ENCODE measurements around the gene MFN2.
"Not testable (repeated sequence)": the region's sequence is repeated elsewhere in the genome, so short reads cannot be mapped to it uniquely, and the experiment has no call there.

Gene MFN2

DNA sequence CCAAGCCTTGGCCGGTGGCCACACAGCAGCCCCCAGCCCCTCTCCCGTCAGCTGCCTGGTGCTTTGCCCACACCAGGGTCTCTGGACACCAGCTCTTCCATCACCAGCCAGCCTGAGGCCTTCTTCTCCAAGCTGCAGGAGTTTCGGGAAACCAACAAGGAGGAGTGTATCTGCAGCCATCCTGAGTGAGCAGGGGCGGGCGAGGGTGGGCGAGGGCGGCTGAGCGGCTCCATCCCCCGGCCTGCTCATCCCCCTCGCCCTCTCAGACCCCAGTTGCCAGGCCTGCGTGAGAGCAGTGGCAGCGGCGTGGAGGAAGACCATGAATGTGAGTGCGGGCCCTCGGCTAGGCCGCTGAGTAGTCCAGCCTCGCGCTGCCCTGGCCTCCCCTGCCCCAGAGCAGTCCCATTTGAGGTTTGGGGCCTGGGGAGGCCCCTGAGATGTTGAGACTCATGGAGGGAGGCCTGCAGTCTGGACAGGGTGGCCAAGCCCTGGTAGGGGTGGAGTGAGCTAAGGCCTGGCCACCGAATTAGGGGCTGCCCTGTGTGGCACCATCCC is 48.8 kb downstream of the MFN2 start:
- no peak for DNase-seq

DNA sequence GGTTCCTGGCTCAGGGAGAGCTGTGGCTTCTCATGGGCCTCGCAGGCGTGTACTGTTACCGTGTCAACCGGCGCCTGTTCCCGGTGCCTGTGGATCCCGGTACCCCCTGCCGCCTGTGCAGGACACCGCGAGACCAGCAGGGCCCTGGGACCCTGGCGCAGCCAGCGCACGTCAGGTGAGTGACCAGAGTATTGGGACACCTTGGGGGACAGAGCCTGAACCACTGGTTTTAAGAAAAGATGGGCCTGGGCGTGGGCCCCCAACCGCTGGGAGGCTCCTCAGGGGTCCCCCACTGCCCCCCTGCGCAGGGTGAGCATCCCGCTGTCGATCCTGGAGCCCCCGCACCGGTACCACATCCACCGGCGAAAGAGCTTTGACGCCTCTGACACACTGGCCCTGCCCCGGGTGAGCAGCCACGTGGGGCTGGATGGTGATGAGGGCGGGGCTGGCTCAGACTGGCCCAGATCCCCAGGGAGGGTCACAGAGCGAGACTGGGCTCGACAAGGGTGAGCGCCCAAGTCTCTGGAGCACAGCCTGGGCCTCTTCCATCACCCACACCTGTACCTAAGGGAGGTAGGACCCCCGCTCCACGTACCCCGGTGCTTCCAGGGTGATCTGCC is 49.6 kb downstream of the MFN2 start:
- DNase-seq, result no peak

DNA sequence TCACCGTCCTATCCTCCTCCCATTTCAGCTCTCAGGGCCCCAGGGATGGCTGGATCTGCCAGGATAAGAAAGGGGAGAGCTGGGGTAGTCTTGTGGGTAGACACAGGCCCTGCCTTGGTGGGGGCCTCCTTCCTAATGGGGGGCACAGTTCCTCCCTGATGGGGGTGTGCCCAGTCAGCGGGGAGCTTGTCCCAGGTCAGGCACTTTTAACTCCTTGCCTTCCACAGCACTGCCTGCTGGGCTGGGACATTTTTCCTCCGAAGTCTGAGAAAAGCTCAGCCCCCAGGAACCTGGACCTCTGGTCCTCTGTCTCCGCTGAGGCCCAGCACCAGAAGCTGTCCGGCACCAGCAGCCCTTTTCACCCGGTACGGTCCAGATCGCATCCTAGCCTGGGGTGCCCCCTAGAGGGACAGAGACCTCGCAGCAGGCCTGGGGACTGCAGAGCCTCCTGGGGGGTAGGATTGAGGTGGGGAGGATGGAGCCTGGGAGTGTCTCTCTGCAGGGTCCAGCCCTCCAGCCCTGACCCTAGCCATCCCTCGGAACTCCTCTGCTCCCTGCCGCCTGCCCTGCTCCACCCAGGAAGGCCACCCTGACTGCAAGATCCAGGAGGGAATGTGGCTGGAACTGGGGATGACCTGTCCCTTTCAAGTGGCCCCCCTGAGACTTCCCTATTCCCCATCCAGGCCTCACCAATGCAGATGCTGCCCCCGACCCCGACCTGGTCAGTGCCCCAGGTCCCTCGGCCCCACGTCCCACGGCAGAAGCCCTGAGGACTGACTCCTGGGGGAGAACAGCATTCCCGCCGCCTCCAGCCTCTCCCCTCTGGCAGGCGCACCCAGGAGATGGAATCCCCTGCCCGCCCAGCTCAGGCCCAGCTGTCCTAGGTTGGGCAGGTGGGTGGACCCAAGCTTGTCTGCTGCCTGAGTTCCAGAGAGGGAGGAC is 51.1 kb downstream of the MFN2 start:
- no peak for DNase-seq

DNA sequence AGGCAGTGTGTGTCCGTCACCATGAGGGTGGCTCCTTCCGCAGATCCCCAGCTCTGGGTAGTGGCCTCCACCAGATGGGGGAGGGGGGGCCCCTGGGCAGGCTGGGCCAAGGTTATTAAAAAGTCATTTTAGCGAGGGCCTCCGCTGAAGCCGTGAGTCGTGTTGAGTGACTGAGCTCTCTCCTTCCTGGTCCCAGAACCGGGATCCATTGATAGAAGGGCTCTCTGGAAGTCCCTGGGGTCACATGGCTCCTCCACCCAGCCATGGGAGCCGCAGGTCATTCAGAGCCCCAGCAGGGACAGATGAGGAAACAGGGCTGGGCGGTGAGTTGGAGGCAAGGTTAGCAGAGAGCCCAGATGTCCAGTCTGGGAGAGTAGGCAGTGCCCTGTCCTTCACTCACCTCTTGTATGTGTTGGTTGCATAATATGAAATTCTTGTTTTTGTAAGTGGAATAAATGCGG is 51.9 kb downstream of the MFN2 start:
- no peak for DNase-seq

DNA sequence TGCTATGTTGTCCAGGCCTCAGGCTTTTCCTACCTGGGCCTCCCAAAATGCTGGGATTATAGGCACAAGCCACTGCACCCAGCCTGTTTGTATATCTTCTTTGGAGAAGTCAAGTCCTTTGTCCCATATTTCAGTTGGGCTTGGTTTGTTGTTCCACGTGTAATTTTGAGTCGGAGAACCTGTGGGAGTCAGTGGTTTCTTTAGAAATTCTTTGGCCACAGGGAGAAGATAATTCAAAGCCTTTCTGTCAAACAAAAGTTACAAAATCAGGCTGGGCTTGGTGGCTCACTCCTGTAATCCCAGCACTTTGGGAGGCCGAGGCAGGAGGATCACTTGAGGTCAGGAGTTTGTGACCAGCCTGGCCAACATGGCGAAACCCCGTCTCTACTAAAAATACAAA is 53.2 kb downstream of the MFN2 start:
- DNase-seq, result not testable (repeated sequence)

DNA sequence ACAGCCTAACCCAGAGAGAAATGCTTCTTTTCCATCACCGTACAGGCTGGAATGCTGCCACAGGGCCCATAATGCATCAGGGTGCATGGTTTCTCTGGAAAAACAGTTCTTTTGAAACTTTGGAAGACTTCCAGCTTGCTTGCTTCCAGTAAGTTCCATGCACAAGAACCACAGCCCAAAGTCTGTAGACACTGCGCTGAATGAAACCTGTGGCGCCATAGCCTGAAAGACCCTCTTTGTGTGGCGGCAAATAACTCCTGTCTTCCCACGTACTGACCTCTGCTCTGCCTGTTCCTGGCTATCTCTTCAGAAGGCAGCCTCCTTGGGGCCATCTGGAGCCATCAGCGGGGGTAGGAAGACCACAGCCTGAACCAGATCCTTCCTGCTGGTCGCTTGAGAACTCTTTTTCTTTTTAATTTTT is 54.1 kb downstream of the MFN2 start:
- DNase-seq, result no peak

DNA sequence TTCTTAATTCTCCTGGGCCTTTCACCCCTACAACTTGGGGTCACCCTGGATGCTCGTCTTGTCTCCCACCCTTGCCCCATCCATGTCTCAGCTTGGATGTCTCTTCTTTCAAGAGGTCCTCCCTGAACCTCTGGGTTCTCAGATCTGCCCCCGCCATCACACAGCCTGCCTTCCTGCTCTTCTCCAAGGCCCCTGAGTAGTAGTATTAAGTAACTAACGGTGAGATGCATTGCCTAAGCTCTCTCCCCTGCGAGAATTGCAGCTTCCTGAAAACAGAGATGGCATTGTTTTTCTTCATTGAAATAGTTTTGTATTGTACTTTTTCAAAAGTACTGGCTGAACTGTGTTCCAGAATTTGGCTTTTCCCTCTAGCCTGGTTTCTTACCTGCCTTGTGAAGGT is 55.1 kb downstream of the MFN2 start:
- DNase-seq, result no peak

DNA sequence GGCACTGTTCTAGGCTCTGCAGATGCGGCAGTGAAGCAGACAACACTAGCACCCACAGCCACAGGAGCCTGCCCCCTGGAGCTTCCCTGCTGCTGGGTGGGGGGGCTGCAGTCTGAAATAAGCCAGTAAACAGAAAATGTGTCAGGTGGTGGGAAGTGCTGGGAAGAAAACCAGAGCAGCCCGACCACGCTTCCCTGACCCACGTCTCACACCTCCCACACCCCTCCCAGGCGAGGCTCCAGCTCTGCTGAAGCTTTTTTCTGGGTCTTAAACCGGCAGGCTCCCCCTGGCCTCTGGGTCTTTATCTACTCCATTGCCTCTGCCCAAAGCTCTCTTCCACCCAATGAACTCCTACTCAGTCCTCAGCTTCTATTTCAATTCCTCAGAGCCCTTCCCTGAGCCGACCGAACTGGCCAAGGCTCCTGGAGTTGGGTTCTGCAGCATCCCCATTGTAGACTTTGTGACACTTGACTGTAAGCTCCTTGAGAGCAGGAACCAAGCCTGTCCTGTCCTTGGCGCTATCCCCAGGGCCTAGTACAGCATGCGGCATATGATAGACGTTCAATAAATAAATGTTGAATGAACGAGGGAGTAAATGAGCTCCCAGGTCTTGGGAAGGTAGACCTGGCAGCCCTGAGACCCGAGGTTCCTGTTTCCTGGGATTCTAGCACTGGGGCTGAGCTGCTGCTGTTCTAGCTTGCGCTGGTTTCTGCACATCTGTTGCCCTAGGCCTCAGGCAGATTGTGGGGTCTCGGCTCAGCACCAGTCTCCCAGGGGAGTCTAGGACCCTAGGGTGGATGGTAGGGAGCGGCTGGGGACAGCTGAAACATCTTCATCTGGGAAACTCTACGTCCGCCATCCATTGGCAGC is 57.5 kb downstream of the MFN2 start:
- DNase-seq, result no peak

DNA sequence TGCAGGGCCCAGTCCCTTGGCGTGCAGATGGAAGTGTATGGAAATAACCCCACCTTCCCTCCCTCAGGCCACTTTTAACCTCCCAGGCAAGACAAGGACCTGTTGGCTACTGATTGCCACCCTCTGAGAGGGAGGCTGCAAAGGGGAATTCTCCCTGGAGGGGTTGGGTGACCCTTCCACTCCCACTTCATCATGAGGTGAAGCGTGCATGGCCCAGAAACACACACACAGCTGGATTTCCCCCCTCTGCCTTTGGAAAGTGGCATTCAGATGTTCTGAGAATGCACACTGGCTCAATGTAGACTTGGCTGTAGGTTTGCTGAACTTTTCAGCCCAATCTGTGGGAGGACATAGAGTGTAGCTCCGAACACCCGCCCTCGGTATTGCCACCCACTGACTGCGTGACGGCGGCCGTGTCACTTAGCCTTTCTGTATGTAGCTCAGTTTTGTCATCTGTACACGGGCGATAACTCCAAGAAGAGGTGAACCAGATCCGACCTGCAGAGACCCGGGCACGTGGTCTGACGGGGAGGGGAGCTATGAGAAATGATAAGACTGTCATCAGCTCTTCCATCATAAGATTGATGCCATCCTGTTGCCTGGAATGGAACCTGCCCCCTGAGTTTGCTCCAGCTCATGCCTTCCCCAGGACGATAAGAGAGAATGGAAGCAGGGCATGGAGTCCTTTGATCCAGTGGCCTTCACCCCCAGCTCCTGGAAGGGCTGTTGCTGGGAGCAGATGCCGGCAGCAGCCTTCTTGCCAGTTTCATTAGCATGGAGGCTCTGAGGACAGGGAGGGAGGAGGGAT is 58.3 kb downstream of the MFN2 start:
- DNase-seq, result no peak

DNA sequence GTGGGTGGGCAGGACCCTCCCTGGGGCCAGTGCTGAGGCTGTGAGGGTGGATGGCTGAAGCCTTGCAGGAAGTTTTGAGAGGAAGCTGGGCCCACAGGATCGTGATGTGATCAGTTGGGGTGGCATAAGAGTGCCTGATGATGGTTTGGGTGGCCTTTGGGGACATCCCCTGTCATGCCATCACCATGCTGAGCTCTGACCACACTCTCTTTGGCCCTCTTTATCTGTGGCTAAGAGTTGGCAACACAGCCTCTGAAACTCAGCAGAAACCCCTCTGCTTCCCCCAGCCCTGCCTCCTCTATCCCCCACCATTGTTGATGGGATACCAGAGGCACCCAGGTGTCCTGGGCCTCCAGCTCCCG is 58.9 kb downstream of the MFN2 start:
- DNase-seq, result no peak

DNA sequence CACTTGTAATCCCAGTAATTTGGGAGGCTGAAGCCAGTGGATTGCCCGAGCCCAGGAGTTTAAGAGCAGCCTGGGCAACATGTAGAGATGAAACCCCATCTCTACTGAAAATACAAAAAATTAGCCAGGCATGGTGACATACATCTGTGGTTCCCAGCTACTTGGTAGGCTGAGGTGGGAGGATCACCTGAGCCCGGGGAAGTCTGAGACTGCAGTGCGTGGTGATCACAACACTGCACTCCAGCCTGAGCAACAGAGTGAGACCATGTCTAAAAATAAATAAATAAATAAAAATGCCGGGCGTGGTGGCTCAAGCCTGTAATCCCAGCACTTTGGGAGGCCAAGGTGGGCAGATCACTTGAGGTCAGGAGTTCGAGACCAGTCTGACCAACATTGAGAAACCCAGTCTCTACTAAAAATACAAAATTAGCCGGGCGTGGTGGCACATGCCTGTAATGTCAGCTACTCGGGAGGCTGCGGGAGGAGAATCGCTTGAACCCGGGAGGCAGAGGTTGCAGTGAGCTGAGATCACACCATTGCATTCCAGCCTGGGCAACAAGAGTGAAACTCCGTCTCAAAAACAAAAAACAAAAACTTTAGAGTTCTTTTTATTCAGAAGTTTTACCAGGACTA is 59.7 kb downstream of the MFN2 start:
- DNase-seq, result not testable (repeated sequence)

DNA sequence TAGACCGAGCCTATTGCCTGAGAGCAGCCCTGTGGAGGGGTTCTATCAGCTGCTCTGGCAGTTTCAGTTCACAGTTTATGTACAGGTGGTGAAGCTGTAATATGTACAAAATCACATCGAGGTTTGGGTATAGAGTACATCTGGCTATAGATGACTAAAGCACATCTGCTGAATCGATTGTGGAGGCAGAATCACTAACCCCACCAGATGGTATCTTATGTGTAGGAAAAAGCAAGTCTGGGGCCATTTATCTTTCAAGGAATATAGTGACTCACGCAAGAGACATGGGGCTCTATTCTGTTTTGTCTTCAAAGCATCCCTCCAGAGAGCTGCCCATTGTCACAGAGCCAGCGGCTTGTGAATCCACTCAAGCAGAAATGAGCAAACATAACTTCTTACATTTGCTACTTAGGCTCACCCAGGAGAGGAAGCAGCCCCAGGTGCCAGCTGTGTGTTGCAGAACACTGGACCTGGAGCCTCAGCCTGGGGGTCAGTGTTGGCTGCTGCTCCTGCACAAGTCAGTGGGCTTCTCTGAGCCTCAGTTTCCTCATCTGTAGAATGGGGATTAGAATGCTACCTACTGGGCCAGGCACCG is 60.3 kb downstream of the MFN2 start:
- no peak for DNase-seq

DNA sequence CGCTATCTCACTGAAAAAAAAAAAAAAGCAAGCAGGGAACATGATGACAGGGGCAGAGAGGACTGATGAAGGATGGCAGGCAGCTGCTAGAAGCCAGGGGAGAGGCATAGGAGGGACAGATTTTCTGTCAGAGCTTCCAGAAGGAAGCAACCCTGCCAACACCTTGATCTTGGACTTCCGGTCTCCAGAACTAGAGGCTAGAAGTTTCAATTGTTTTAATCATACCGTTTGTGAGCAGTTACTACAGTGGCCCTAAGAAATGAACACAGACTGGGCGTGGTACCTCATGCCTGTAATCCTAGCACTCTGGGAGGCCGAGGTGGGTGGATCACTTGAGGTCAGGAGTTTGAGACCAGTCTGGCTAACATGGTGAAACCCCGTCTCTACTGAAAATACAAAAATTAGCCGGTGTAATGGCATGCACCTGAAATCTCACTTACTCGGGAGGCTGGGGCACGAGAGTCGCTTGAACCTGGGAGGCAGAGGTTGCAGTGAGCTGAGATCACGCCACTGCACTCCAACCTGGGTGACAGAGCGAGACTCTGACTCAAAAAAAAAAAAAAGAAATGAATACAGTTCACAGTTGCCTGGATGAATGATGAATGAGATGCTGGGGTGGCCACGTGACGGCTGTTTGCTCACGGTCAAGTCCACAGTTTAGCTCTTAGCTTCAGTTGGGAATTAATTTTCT is 64.1 kb downstream of the MFN2 start:
- not testable (repeated sequence) for DNase-seq

DNA sequence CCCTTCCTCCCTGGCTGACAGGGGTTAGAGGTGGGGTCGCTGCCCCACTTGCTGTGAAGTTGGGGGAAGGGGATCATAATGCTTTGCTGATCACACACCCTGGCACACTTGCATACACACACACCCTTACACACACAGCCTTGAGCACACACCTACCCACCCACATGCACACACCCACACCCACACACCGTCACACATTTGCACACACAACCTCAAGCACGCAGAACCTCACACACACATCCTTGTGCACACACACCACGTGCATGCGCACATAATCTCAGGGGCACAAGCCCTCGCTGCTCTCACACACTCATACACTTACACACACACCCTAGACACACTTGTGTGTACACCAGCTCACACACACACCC is 66.5 kb downstream of the MFN2 start:
- DNase-seq, result no peak

DNA sequence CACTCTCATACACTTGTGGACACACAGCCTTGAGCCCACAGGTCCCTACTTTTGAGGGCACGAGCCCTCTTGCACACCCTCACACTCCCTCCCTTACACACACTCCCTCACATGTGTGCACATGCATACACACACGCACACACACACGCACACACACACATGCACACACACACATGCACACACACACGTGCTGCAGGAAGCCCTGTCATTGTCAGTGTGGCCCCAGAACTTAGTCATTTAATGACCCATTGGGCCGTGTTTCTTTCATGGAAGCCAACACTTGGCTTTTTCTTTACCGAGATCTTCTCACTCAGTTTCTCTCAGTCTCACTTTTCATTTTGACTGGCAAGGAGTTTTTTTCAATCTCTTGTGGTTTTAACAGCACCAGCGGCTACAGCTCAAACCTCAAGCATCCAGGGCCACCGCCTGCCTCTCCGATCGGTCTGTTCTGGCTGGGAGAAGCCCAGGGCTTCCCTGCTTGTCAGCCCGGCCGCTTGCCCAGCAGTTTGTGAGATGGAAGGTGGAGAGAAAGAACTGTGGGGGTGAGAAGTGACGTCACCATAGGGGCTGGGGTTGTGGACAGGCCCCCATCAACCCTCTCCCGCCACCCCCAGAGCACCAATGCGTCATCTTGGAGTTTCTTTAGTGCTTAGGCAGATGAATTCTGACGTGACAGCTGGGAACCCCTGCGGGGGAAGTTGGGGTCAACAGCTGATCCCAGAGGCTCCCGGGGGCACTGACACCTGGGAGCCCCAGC is 67.1 kb downstream of the MFN2 start:
- no peak for DNase-seq

DNA sequence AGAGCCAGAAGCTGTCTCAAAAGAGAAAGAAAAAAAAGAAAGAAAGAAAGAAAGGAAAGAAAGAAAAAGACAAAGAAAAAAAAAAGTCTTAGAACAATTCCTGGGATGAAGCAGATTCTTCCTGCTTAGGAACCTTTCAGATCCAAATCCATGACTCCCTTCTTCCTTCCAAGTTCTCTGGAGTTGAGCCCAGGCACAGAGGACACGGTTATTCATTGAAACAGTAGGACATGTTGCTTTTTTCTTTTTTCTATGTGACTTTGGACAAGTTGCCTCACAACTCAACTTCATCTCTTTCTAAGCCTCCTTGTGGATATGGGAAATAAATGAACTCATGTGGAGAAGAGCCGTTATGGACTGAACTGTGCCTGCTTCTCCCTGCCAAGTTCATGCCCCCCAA is 68.1 kb downstream of the MFN2 start:
- DNase-seq, result no peak

DNA sequence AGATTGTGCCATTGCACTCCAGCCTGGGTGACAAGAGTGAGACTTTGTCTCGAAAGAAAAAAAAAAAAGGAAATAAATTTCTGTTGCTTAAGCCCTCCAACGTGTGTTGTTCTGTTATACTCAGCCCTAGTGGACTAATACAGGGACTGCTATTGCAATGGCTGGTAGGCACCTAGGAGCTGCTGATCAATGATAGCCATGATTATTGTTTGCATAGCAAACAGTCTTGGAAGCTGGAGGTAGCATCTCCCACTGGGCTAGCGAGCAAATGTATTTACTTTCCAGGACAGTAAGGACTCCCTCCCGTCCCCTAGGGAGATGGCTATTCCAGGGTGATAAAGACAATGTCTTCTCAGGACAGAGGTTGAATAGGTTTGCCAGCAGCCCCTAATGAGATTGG is 69.4 kb downstream of the MFN2 start:
- DNase-seq, result no peak

DNA sequence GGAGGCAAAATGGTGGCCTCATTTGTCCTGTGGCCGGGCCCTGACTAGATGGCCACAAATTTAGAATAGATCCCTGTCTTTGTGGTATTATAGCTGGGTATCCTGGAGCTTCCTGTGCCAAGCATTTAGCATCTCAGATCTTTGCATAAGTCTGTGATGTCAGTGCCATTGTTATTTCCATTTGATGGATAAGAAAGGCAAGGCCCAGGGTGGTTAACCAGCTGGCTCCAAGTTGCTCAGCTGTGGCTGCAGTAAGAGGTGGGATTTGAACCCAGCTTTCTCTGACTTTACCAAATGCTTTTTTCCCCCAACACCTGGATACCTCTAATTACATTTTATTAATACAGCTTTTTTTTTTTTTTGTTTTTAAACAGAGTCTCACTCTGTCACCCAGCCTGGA is 71.1 kb downstream of the MFN2 start:
- no peak for DNase-seq

DNA sequence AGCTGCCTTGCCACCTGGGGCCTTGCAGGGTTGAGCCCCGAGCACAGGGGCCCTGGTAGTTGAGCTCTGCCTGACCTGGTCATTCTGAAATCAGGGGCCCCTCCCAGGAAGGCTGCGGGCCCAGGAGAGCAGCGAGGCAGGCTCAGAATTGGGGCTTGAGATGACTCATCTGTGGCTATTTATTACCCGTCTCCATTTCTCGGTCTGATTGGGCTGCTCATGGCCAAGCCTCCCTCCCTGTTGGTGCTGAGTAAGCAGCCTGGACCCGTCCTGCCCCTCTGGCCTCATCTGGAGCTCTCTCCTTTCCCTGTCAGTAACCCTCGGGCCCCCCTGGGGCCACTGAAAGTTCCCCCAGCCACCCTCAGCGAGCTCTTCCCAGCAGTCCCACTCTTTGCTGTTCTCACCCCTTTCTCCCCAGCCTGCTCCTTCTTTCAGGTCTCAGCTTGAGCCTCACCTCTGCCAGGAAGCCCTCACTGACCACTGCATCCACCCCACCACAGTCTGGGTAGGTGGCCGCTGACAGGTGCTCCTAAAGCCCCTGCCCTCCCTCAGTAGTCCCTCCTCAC is 71.8 kb downstream of the MFN2 start:
- no peak for DNase-seq

Measured in SIG-M5 (cell line).